ENCODE results near the gene CD55. TPM values are rescaled to one million over a fixed set of nuclear protein-coding genes. Genes with fewer than 3 reads are reported as not detected.

CD55 gene
- total RNA-seq, 1 experiment from 2014 or later, result 60.4 TPM

DNA sequence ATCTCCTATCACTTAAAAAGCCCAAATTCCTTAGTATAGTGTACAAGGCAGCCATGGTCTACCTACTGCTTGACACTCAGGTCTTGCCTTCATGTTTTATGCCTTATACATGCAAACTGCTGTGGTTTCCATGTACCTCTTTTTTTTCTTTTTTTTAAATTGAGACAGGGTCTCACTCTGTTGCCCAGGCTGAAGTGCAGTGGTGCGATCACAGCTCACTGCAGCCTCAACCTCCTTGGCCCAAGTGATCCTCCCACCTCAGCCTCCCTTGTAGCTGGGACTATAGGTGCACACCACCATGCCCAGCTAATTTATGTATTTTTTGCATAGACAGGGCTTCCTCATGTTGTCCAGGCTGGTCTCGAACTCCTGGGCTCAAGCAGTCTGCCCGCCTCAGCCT is 8.0 kb downstream of the CD55 start:
- DNase-seq (ENCODE audit: low spot score), result no peak

DNA sequence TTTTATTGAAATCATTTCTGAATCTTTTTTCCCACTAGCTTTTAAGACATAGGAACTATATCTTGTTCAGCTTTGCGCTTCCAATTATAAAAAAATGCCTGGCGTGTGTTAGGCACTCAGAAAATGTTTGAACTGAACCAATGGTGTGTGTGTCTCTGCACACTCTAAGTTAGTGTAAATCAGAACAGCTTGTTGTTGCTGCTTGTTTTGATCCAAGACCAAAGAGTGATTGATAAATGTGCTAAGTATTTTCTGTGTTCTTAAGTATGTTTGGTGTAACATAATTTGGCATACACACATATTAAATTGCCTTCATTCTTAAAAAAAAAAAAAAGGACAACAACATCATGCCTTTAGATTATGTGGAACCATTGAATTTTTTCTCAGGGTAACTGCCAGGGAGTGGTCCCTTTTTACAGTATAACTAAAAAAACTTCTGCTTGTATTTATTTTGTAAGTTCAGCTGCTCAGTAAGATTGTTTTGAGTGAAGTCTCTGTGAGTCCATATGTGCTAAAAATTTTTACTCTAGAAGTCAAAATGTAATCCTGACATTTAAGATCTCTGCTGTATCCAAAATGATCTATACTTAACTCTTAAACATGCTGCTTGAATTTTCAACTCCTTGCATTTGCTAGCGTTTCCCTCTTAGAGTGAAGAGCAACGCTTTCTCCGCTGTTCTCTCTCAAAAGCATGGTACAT is 8.7 kb downstream of the CD55 start:
- DNase-seq (ENCODE audit: low spot score), result no peak

GRCh38 chr1:207331354-207332313 is 10.2 kb downstream of the CD55 start:
- no peak for DNase-seq (ENCODE audit: low spot score)

DNA sequence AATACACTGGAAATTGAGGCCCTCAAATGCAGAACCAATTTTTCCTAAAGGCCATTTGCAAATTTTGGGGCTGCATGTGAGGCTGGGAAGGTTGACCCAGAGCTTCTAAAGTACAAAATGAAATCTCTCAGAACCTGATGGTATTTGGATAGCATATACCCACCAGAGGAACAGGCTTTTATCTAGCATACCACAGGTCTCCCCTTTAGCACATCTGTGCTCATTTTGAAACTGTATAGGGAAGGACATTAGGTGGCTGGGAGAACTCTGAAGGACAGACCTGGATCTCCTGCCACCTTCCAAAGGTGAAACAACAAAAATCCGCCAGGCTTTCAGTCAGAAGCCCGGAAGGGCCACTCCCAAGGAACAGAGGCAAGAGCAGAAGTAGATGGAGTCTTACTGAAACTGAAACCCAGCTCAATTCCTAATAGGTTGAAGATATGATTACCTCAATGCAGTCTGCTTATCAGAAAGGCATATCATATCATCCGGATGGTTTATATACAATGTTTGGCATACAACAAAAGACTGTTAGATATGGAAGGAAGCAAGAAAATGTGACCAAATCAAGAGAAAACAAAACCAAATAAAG is 11.6 kb downstream of the CD55 start:
- no peak for DNase-seq (ENCODE audit: low spot score)

GRCh38 chr1:207333620-207334019 is 12.1 kb downstream of the CD55 start:
- no peak for DNase-seq (ENCODE audit: low spot score)

DNA sequence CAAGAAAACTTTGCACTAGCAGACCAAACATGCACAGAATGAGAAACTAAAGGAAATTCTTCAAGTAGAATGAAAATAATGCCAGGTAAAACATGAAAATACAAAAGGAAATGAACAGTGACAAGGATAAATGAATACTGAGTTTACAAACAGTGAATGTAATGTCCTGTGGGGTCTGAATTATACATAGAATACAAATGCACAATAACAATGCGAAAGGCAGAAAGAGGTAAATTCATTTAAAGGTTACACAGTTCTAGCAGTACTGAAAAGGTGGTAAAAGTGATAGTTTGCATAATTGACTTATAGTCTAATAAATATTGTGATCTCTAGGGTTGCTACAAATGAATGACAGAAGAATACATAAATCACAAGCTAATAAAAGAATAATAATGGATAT is 12.9 kb downstream of the CD55 start:
- DNase-seq (ENCODE audit: low spot score), result no peak

- DNase-seq (ENCODE audit: low spot score), result no peak
Measured at GRCh38 chr1:207335138-207335537, 13.7 kb downstream of the CD55 start.

DNA sequence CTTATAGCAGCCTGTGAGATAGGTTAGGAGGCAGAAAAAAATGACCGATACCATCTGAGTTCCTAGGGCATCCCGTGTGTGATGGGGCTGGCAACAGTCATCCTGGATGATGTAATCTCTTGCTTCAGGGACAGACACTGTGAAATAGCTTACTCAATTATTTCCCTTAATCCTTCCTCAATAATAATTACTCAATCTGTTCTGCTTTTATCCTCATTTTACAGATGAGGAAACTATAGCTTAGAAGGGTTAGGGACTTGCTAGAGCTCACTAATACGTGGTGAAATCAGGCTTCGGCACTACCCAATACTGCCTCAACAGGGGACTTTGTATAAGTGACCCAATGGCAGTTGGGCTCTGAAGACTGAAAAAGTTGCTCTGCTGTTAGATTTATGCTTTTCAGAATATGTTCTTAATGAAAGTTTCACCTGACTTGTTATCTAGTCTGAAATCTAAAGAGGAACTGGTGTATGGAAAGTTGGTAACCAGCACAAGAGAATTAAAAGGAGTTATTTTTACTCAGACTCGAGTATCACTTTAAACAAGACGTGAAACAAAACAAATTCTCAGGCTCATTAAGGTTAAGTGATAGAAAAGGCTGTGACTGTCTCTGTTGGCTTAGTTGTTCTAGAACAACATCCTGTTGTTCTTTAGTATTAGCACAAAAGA is 14.4 kb downstream of the CD55 start:
- no peak for DNase-seq (ENCODE audit: low spot score)

DNA sequence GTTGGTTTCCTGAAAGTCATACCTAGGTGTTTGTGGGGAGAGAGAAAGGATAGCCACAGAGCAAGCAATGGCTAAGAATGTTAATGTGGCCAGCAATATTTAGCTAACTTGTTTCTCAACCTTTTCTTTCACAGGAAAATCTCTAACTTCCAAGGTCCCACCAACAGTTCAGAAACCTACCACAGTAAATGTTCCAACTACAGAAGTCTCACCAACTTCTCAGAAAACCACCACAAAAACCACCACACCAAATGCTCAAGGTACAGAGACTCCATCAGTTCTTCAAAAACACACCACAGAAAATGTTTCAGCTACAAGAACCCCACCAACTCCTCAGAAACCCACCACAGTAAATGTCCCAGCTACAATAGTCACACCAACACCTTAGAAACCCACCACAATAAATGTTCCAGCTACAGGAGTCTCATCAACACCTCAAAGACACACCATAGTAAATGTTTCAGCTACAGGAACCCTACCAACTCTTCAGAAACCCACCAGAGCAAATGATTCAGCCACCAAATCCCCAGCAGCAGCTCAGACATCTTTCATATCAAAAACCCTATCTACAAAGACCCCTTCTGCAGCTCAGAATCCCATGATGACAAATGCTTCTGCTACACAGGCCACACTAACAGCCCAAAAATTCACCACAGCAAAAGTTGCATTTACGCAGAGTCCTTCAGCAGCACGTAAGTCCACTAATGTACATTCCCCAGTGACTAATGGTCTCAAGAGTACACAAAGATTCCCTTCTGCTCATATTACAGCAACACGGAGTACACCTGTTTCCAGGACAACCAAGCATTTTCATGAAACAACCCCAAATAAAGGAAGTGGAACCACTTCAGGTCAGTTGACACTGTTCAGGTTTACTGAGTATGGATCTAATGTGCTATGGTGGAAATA is 15.3 kb downstream of the CD55 start:
- DNase-seq (ENCODE audit: low spot score), result no peak

DNA sequence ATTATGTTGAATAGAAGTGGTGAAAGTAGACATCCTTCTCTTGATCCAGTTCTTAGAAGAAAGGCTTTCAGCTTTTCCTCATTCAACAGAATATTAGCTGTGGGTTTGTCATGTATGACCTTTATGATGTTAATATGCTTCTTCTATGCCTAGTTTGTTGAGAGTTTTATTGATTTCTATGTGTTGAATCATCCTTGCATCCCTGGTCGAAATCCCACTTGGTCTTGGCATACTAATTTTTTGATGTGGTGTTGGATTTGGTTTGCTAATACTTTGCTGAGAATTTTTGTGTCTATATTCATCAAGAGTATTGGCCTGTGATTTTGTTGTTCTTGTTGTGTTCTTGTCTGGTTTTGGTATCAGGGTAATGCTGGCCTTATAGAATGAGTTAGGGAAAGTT is 20.9 kb downstream of the CD55 start:
- no peak for DNase-seq (ENCODE audit: low spot score)

DNA sequence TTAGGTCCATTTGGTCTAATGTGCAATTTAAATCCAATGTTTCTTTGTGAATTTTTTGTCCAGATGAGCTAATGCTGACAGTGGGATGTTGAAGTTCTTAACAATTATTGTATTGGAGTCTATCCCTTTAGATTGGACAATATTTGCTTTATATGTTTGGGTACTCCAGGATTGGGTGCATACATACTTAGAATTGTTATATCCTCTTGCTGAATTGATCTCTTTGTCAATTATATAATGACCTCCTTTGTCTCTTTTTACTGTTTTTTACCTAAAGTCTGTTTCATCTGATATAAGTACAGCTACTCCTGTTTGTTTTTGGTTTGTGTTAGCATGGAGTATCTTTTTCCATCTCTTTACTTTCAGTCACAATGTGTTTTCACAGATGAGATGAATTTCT is 22.2 kb downstream of the CD55 start:
- DNase-seq (ENCODE audit: low spot score), result no peak

DNA sequence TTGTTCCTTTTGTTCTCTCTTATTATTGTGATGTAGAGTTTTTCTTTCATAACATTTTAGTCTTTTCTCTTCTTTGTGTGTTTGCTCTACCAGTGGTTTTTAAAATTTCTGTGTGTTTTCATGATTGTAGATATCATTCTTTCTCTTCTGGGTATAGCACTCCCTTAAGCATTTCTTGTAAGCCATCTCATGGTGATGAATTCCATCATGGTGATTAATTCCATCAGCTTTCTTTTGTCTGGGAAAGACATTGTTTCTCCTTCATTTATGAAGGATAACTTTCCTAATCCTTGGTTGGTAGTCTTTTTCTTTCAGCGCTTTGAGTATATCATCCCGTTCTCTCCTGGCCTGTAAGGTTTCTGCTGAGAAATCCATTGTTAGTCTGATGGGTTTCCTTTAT is 22.7 kb downstream of the CD55 start:
- no peak for DNase-seq (ENCODE audit: low spot score)

DNA sequence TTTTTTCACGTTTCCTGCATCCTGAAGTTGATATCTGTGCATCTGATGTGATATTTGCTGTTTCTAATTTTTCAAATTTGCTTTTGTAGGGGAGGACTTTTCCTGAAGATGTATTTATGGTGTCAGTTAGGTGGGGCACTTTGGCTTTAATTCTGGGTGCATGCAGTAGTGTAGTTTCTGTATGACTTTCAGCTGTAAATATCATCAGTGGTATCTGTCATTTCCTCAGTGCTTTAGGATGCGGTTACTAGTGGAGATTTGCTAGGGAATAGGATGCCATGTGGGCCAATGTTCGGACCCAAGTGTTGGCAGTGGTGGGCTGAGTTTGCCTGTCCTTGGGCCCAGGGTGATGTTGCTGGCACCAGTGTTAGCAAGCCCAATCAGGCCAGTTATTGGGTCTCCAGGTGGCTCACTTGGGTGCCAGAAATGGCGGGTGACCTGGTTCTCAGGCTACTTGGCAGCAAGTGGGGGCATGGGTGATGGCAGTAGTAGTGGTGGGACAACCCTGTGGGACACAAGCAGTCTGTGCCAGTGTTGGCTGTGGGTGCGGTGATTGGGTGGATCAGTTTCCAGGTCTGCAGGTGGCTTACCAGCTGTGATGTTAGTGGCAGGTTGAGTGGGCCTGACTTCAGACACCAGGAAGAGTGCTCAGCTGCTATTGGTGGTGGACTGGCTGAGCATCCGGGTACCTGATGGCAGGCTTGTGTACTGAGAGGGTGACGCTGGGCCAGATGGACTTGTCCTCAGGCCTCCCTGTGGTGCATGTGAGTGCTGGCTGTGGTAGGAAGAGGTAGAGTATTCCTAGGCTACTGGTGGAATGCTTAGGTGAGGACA is 24.4 kb downstream of the CD55 start:
- no peak for DNase-seq (ENCODE audit: low spot score)

- DNase-seq (ENCODE audit: low spot score), result no peak
Measured at GRCh38 chr1:207346513-207346912, 25.0 kb downstream of the CD55 start.

DNA sequence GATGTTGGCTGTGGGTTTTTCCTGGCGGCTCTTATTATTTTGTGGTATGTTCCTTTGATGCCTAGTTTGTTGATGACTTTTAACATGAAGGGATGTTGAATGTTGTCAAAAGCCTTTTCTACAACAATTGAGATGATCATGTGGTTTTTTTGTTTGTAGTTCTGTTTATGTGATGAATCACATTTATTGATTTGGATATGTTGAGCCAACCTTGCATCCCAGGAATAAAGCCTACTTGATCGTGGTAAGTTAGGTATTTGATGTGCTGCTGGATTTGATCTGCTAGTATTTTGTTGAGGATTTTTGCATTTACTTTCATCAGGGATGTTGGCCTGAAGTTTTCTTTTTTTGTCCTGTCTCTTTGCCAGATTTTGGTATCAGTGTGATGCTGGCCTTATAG is 28.5 kb downstream of the CD55 start:
- no peak for DNase-seq (ENCODE audit: low spot score)

- no peak for DNase-seq (ENCODE audit: low spot score)
Measured at GRCh38 chr1:207352554-207352953, 31.1 kb downstream of the CD55 start.

DNA sequence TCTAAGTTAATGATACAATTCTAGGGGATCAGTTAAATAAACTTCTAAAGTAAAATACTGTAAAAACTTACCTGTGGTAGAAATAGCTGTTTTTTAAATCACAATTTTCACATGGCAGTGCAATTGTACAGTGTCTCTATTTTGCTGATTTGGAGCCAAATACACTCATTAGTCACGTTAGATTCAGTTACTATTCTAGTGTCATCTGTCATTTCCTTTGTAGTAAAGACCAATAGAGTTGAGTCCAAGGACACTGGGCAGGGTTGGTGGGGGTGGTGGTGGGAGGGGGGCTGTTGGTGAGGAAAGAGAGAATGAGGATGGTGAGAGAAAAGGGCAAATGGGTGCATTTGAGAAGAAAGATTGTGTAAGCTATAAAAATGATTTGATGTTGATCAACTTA is 33.6 kb downstream of the CD55 start:
- DNase-seq (ENCODE audit: low spot score), result no peak

DNA sequence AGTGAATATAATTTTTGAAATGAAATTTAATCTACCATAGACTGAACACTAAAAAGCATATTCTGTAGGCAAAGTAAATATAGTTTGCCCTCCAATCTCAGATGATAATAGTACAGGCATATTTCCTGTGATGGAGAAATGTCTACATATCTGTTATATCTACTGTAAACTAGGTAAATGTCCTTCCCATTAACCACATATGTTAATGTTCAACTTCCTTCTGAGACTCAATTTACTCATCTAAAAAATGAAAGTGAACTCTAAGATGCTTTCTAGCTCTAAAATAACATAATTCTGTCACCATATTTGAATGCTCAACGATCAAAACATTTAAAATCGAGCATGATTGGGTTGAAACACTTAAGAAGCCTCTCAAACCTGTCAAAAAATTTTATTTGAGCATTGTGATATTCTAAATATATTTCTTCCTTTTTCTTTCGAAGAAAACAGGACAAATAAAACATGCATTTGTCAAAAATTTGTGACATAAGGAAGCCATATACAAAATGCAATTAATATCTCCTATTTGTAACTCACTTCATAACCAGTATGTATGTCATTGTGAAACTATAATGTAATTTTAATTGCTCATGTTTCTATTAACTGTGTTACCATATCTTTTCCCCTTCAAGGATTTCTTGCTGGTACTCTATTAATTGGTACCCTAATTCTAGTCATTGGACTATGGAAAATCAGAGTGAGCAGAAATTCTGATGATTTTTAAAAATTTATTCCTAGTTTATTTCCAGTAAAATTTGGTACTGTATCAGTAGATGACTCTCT is 34.2 kb downstream of the CD55 start:
- no peak for DNase-seq (ENCODE audit: low spot score)

DNA sequence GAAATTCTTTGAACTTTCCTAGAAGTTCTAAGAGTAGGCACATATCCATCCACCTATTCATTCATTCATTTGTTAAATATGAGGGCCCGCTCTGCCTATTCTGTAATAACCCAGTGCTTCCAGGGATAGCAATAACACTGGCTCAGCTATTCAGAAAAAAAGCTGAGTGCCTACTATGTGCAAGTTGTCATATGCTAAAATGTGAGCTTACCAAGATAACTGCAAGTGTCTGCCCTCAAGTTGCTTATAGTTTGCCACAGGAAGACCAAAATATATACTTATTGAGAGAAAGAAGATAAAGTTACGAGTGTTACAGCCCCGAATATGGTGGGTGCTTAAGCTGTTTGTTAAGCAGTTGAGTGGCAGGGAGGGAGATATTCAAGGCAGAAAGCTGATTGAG is 39.6 kb downstream of the CD55 start:
- DNase-seq (ENCODE audit: low spot score), result no peak
